ENCODE measurements around the gene GLT6D1.

Gene GLT6D1

GRCh38 chr9:135582966-135583687 is 56.2 kb downstream of the GLT6D1 start:
- DNase-seq, result no peak

DNA sequence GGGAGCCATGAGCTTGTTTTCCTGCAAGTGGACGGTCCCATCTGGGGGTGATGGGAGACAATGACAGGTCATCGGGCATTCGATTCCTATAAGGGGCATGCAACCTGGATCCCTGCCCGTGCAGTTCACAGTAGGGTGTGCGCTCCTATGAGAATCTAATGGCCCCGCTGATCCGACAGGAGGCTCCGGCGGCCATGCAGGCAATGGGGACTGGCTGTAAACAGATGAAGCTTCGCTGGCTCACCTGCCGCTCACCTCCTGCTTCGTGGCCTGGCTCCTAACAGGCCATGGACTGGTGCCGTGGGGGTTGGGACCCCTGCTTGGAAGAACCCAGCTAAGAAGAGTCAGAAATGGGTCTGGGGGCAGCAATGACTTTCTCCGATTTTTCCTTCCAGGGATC is 56.8 kb downstream of the GLT6D1 start:
- DNase-seq, result no peak

- DNase-seq, result no peak
These were observed 57.5 kb downstream of the GLT6D1 start for GRCh38 chr9:135581636-135582426.

GRCh38 chr9:135580664-135581380 is 58.5 kb downstream of the GLT6D1 start:
- DNase-seq, result no peak

GRCh38 chr9:135579889-135580660 is 59.3 kb downstream of the GLT6D1 start:
- no peak for DNase-seq

- no peak for DNase-seq
These were observed 60.0 kb downstream of the GLT6D1 start for GRCh38 chr9:135579356-135579755.

DNA sequence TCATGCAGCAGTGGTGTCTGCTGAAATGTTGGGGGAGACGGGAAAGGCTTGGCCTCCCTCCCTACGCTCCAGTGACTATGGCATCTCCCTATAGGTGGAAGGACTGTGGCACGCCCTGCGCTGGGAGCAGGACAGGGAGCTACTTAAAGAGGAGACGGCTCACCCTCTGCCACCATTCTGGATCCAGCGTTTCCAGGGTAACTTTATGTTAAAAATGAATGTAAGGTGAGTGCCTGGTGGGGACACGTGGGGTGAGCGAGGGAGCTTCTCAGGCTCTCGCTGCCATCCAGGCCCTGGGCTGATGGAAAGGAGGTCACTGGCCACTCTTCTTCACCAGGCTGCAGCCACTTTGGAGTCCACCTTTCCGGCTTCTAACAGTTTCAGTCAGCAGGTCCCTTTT is 62.1 kb downstream of the GLT6D1 start:
- DNase-seq, result no peak

- DNase-seq, result no peak
These were observed 63.2 kb downstream of the GLT6D1 start for GRCh38 chr9:135575995-135576631.

DNA sequence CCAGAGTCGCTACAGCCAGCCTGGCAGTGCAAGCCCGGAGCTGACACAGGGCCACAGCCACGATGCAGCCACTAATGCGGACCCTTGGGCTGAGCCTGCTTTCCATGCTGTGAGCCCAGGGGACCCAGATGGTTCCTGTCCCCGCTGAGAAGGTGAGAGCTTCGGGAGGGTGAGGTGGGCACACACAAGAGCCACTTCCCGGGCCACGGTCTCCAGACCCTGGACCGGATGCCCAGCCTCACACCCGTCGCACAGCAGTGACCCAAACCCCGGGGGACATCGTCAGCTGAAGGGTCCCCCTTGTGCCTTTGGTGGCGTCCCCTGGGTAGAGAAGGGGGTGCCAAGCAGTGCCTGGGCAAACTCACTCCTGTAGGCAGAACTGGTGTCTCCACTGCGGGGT is 64.4 kb downstream of the GLT6D1 start:
- DNase-seq, result no peak

DNA sequence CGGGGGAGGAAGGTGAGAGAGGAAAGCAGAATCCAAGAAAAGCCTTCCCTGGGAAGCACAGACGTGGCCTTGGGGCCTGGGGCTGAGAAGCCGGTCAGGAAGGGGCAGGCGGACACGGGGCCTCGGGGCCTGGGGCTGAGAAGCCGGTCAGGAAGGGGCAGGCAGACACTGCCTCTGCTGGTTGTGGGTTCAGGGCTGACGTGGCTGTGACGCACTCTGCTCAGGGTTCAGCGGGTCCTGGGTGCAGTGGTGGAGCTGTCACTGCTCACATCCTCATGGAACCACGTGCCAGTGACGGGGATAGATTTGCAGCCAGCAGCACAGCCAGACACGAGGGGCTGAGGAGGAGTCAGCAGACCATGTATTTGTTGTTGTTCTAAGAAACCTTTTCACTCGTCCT is 65.0 kb downstream of the GLT6D1 start:
- no peak for DNase-seq

Data from NCI-H2171 (cell line).